ENCODE data around the gene ACRBP.

GRCh38 chr12:6613015-6613775 is 34.0 kb downstream of the ACRBP start:
- no peak for TF ChIP-seq CTCF (IDR thresholded peaks at IDR 0.05)
- no peak for TF ChIP-seq POLR2A (IDR thresholded peaks at IDR 0.05)

All from esophagus squamous epithelium (tissue), 4 donors.